H1 (cell line): ENCODE data around the gene KIF11. TPM values are rescaled to one million over a fixed set of nuclear protein-coding genes. Genes with fewer than 3 reads are reported as not detected.

Experiments
- TAF7 ChIP-seq: optimal IDR thresholded peaks from 2 replicates; pipeline ENCODE3; 2011; ENCODE audit warnings: low read depth, mild to moderate bottlenecking, inconsistent platforms, low read length, moderate library complexity, borderline replicate concordance
- polyA plus RNA-seq, 7 experiments: library from polyadenylated mRNA; depleted of rRNA in 3 of 7; stranded (reverse) in 5 of 7; unstranded in 2 of 7; fragments of >200 nt in 5 of 7; fragments of 200-250 nt in 2 of 7; gene quantifications; 1 replicate in 5 of 7; 2 replicates in 1 of 7; 4 replicates in 1 of 7; pipeline versions ENCODE4 v1.2.1 to v1.2.3, GENCODE V29; 2011 to 2013; ENCODE audit warnings: missing spikeins in 2 of 7, mixed read lengths in 2 of 7
- total RNA-seq: library from RNA; stranded (reverse); fragmentation: NEBNext Ultra II Directional; extraction: Animal tissue kit (Norgen Biotek cat#: 25700); gene quantifications from 2 replicates; pipeline ENCODE4 v1.2.1, GENCODE V29; 2021

KIF11 gene
- total and polyA plus RNA-seq, 2 of the 8 experiments (the other 6 are each of a cell fraction or from before 2014, with no cell fraction given) = 11.1 to 59.2 TPM

DNA sequence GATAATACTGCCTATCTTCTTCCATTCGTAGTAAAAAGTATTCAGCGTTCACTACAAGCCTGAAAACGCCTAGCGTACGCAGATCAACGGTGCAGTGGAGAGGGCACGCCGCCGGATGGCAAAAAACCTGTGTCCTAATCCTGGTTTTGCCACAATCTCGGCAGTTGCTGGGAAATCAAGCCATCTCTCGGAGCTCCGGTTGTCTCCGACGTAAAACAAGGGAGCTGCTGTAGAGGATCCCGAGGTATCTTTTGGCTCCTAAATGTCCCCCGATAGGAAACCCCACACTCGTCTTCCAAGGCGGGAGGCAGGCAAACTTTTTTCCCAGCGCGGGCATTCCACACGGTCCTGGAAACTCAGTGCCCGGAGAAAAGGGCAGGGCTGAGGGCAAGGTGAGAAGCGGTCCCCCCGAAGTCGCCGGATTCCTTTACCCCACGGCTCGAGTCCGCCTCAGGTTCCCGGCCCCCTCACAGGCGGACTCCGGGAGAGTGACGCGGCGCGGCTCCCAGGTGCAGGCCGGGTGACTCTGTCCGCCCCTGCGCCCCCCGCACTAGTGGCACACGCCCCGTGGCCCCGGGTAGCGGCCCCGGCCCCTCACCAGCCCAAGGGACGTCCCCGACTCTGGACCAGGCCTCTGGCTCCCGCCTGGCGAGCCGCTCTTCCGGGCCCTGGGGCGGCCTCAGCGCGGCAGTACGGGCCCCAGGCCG is 19.7 kb upstream of the KIF11 start (continued):
- TF ChIP-seq TAF7 = peak; percentile 7
